ENCODE measurements around the gene TMSB15A.

DNA sequence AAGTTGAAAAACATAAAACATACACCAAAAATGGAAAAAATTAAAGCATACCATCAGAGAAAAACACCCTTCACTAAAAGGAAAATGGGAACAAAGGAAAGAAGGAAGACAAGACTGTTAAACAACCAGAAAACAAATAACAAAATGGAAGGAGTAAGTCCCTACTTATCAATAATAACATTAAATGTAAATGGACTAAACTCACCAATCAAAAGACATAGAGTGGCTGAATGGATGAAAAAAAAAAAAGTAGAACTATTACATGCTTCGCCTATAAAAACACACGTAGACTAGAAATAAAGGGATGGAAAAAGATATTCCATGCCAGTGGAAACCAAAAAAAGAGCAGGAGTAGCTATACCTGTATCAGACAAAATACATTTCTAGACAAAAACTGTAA lies 19.4 kb upstream of the TMSB15A start:
- no peak for TF ChIP-seq POLR2A (IDR thresholded peaks at IDR 0.05; ENCODE audit: low read length)
- no peak for TF ChIP-seq GATA1 (IDR thresholded peaks at IDR 0.05; ENCODE audit: low read depth, low read length)
